Nephron progenitor cell (in vitro differentiated cells): ENCODE results near the gene LDLRAD4.

Experiments
- DNase-seq: peaks from one replicate; pipeline ENCODE4 v3.0.0; 2021
- H3K27ac Mint-ChIP-seq: 2 replicates; pipeline ENCODE4 v1.8.0; 2021; ENCODE audit warnings: mild to moderate bottlenecking, moderate library complexity, mixed read lengths
- H3K27me3 Mint-ChIP-seq: 2 replicates; pipeline ENCODE4 v1.8.0; 2021; ENCODE audit warnings: mild to moderate bottlenecking, low read depth, mixed read lengths; ENCODE audit not compliant: poor library complexity
- H3K36me3 Mint-ChIP-seq: 2 replicates; pipeline ENCODE4 v1.8.0; 2021; ENCODE audit warnings: low read depth, mixed read lengths
- H3K4me1 Mint-ChIP-seq: 2 replicates; pipeline ENCODE4 v1.8.0; 2021; ENCODE audit warnings: mixed read lengths
- H3K4me3 Mint-ChIP-seq: 2 replicates; pipeline ENCODE4 v1.8.0; 2021; ENCODE audit warnings: mild to moderate bottlenecking, moderate library complexity, mixed read lengths
- H3K9me3 Mint-ChIP-seq: 2 replicates; pipeline ENCODE4 v1.8.0; 2021; ENCODE audit warnings: mild to moderate bottlenecking, moderate library complexity, mixed read lengths
- TF ChIP-seq, protein P1 (sequence below): fragments of 200-600 bp; sonication (generic); IDR thresholded peaks from 2 replicates; pipeline ENCODE4 v1.5.0; 2021; ENCODE audit warnings: antibody characterized with exemption

Gene LDLRAD4

DNA sequence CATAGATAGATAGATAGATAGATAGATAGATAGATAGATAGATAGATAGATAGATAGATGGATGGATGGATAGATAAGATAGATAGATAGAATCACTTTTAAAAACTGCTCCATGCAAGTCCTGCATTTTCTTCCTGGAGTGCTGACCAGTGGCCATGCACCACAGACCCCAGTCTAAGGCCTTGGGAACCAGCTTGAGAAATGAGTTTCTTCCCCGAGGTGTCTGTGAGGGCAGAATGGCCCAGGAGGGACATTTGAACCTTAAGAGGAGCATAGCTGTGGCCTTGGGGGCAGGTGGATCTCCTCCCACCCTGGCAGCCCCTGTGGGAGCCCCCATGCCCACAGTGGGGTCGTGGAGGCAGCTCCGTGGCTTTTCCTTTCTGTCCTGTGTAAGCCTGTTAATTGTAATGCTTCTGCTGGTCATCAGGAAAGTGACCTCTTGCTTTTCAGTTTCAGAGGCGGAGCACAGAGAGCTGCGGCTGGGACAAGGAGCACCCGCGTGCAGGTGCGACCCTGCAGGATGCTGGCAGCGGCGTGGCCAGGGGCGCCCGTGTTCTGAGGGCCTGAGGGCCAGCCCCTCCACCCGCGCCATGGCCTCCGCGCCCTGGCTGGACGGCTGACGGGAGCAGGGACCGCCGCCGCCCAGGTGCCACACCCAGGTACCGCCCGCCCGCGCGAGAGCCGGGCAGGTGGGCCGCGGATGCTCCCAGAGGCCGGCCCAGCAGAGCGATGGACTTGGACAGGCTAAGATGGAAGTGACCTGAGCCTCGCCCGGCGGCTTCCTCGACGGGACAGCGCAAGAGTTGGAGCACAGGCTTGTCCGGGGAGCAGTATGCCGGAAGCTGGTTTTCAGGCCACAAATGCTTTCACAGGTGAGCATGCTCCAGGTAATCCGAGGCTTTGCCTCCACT, 168.6 kb downstream of the LDLRAD4 start:
- H3K27ac Mint-ChIP-seq = no peak overlapping the region
- H3K9me3 Mint-ChIP-seq = no peaks in the 10 kb centered on the region
- TF ChIP-seq, protein P1, sequence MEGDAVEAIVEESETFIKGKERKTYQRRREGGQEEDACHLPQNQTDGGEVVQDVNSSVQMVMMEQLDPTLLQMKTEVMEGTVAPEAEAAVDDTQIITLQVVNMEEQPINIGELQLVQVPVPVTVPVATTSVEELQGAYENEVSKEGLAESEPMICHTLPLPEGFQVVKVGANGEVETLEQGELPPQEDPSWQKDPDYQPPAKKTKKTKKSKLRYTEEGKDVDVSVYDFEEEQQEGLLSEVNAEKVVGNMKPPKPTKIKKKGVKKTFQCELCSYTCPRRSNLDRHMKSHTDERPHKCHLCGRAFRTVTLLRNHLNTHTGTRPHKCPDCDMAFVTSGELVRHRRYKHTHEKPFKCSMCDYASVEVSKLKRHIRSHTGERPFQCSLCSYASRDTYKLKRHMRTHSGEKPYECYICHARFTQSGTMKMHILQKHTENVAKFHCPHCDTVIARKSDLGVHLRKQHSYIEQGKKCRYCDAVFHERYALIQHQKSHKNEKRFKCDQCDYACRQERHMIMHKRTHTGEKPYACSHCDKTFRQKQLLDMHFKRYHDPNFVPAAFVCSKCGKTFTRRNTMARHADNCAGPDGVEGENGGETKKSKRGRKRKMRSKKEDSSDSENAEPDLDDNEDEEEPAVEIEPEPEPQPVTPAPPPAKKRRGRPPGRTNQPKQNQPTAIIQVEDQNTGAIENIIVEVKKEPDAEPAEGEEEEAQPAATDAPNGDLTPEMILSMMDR = no peak
- H3K36me3 Mint-ChIP-seq = no peaks in the 10 kb centered on the region
- H3K4me1 Mint-ChIP-seq = peaks cover 38% of the 10 kb centered on the region
- peaks cover 6% of the 10 kb centered on the region for H3K27me3 Mint-ChIP-seq
- no peak for DNase-seq
- H3K4me3 Mint-ChIP-seq = no peak overlapping the region

DNA sequence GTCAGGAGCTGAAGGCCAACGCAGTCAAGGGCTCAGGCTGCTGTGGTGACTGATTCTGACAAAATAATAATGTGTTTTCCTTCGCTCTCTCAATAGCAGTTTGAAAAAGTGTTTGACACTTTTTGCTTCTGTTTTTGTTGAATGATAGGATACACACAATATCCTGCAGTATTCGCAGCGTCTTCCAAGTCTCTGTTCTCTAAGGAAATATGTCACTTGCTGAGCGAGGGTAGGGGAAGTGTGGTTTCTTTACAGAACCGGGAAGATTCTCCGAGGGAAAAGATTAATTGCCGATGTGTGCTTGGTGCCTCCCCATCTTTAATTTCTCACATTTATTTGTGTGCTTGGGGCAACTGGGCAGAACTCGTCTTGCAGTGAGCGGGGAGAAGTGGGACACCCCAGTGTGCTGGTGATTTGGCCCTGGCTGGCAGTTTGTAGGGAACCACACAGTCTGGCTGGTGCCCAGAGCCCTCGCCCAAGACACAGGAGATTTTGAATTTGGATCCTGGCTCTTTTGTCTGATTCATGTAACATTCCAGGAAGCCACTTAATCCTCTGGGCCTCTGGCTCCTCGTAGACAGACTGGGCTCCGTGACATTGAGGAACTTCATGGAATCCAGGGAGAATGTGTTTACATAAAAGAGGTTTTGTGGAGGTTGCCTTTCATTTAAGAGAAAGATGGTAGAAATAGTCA, 169.4 kb downstream of the LDLRAD4 start:
- Mint-ChIP-seq H3K27me3 (peaks cover 10% of the 10 kb centered on the region), H3K36me3 (no peaks in the 10 kb centered on the region), H3K9me3 (no peaks in the 10 kb centered on the region), H3K27ac (peak overlapping the region; percentile 33), H3K4me1 (peaks cover 32% of the 10 kb centered on the region), H3K4me3 (no peak overlapping the region)
- TF ChIP-seq, protein P1 = no peak
- no peak for DNase-seq

DNA sequence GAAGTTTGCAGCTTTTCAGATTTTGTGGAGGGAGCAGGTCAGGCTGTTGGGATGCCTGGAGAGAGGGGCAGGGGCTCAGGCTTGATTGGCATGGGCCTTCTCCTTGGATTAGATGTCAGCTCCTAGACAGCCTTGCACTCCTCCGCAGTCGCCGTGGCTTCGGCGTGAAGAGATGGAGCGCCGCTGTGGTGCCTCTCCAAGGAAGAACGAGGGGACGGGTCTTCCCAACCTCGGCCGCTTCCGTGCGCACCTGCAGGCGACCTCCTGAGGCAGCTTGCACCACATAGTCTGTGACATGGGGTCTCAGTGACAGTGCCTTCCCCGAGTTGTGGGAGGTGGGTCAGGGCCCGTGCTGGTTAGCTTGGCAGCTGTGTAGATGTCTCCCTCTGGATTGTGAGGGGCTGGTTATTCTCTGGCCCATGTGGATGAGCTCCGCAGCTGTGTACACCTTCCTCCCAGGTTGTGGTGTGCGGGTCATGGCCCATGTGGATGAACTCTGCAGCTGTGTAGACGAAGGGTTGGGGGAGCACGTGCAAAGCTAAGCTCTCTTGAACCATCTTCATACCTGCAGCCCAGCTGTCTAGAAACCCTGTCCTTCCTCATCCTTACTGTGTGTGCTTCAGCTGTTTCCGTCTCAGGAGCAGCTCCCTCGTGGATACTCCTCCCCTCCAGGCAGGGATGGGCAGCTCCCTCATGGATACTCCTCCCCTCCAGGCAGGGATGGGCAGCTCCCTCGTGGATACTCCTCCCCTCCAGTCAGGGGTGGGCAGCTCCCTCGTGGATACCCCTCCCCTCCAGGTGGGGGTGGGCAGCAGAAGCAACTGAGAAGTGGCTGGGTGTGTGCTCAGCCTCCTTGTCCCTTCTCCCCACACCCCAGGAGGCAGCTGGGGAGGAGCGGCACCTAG, 170.3 kb downstream of the LDLRAD4 start:
- TF ChIP-seq, protein P1 = no peak
- no peak for DNase-seq
- Mint-ChIP-seq H3K4me1 (peaks cover 32% of the 10 kb centered on the region), H3K27ac (peak overlapping the region; percentile 45), H3K9me3 (no peaks in the 10 kb centered on the region), H3K36me3 (no peaks in the 10 kb centered on the region), H3K4me3 (no peak overlapping the region), H3K27me3 (peaks cover 17% of the 10 kb centered on the region)

DNA sequence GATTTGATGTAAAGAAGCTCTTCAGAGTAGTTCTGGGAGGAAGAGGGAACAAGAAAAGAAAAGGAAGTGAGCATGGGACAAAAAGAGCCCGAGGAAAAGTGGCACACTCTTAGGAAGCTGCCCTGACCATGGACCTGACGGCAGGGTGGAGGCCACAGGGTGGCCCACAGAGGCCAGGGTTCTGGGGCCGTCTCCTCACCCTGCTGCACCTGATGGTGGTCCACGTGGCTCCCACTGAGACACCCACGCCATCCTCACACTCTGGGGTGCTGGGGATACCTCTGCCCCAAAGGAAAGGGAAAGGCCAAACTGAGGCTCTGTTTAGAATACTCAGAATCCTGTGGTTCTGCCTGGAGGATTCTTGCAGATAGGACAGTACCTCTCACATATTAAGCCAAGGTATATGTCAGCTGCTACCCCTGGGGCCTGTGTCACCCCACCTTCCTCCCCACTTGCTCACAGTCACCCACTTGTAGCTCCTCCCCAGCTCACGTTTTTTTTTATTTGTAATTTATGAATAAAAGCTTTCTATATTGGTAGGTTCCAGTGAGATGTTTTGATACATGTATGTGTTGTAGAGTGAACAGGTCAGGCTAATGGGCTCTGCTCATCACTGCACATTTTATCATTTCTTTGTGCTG, 171.1 kb downstream of the LDLRAD4 start:
- Mint-ChIP-seq H3K27ac (peak overlapping the region; percentile 45), H3K27me3 (peaks cover 16% of the 10 kb centered on the region)

DNA sequence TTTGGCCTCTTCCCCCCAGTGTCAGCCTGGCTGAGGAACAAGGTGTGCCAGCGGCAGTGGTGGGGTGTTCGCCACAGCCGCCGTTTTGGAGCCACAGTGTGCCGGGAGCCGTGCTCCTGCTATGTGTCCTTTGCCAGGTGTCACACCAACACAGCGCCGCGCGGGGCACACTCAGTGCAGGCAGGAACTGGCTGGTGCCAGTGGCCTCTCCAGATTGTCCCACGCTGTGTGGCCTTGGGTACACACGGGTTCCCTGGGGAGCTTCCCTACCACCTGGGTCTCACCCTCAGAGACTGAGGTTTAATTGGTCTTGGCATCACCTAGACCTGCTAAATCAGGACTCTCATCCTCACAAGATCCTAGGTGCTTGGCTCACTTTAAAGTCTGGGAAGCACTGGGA, 171.6 kb downstream of the LDLRAD4 start:
- Mint-ChIP-seq H3K36me3 (no peaks in the 10 kb centered on the region), H3K4me1 (peaks cover 44% of the 10 kb centered on the region), H3K27ac (peak overlapping the region; percentile 68), H3K9me3 (no peaks in the 10 kb centered on the region), H3K4me3 (no peak overlapping the region), H3K27me3 (peaks cover 19% of the 10 kb centered on the region)
- TF ChIP-seq, protein P1 = no peak
- DNase-seq = no peak

More for the DNA sequence above, 171.1 kb downstream of the LDLRAD4 start:
- Mint-ChIP-seq H3K4me1 (peaks cover 38% of the 10 kb centered on the region), H3K9me3 (no peaks in the 10 kb centered on the region), H3K4me3 (no peak overlapping the region), H3K36me3 (no peaks in the 10 kb centered on the region)
- no peak for DNase-seq
- TF ChIP-seq, protein P1 = no peak
